HG03520 (cell line): ENCODE measurements around the gene GPR18.
A peak's percentile ranks its signal among the peaks of the same experiment; 100 is the strongest.
"Not testable (repeated sequence)": the region's sequence is repeated elsewhere in the genome, so short reads cannot be mapped to it uniquely, and the experiment has no call there.

Experiments
- ATAC-seq: cut with Tn5 transposase; IDR thresholded peaks from one replicate; pipeline ENCODE4 v1.9.1; 2021; ENCODE audit warnings: mild to moderate bottlenecking, moderate library complexity; ENCODE audit not compliant: unreplicated experiment

The GPR18 gene

GRCh38 chr13:99231721-99232120 is 26.5 kb downstream of the GPR18 start:
- ATAC-seq, result peak; percentile 27

GRCh38 chr13:99230991-99231390 is 27.2 kb downstream of the GPR18 start:
- no peak for ATAC-seq

- ATAC-seq, result not testable (repeated sequence)
Observed at GRCh38 chr13:99230588-99230987, 27.6 kb downstream of the GPR18 start.

- peak; percentile 88 for ATAC-seq
Observed at GRCh38 chr13:99228737-99229691, 29.2 kb downstream of the GPR18 start.

- no peak for ATAC-seq
Observed at GRCh38 chr13:99227909-99228688, 30.1 kb downstream of the GPR18 start.

- ATAC-seq, result no peak
Observed at GRCh38 chr13:99227331-99227900, 30.8 kb downstream of the GPR18 start.

GRCh38 chr13:99226513-99226912 is 31.7 kb downstream of the GPR18 start:
- ATAC-seq, result no peak

- no peak for ATAC-seq
Observed at GRCh38 chr13:99225078-99225477, 33.1 kb downstream of the GPR18 start.

GRCh38 chr13:99224021-99224420 is 34.2 kb downstream of the GPR18 start:
- no peak for ATAC-seq

GRCh38 chr13:99223587-99223986 is 34.6 kb downstream of the GPR18 start:
- ATAC-seq, result no peak

GRCh38 chr13:99221567-99222239 is 36.5 kb downstream of the GPR18 start:
- no peak for ATAC-seq

GRCh38 chr13:99220199-99220935 is 37.8 kb downstream of the GPR18 start:
- no peak for ATAC-seq

- ATAC-seq, result peak; percentile 59
Observed at GRCh38 chr13:99218969-99219368, 39.2 kb downstream of the GPR18 start.

GRCh38 chr13:99218545-99218944 is 39.6 kb downstream of the GPR18 start:
- no peak for ATAC-seq

GRCh38 chr13:99218126-99218525 is 40.1 kb downstream of the GPR18 start:
- ATAC-seq, result no peak

GRCh38 chr13:99217461-99218110 is 40.6 kb downstream of the GPR18 start:
- no peak for ATAC-seq

GRCh38 chr13:99215184-99215830 is 42.9 kb downstream of the GPR18 start:
- ATAC-seq, result no peak

GRCh38 chr13:99214731-99215130 is 43.4 kb downstream of the GPR18 start:
- no peak for ATAC-seq

- ATAC-seq, result peak; percentile 56
Observed at GRCh38 chr13:99214232-99214631, 43.9 kb downstream of the GPR18 start.
